HG02798 (cell line): ENCODE results near the gene AGO1.

ENCODE experiments used
- ATAC-seq: cut with Tn5 transposase; IDR thresholded peaks from one replicate; pipeline ENCODE4 v1.9.1; 2021; ENCODE audit warnings: mild to moderate bottlenecking; ENCODE audit not compliant: unreplicated experiment, poor library complexity

Gene AGO1

DNA sequence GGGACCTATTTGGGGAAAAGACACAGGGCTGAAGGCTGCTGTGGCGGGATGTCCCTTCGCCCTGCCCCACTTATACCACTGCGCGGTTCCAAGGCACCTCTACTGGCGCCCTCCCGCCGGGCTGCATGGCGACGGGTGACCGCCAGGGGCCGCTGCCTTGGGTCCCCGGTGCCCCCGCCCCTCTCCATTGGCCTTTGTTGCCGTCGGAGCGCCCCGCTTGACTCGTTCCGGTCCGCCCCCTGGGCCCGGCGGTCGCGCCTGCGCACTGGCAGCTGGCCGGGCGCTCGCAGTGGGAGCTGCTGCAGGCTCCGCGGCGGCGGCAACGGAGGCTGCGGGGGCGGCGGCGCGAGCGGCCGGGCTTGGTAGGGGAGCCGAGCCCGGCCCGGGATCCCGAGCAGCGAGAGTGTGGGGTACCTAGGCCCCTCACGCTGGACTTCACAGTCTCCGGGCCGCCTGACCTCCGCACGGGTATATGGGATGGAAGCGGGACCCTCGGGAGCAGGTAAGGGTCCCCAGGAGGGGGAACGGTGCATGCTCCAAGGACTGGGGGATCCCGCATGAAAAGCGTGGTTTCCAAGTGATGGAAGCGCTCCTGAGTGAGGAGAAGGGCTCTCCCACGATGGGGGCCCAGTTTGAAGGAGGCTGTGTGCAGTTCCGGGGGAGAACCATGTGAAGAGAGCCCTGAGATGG, at the start of gene AGO1:
AGO1 (plus strand) TSS at position 265 of the 690 bp plus-strand sequence; CDS start at position 478, 213 bp downstream.
- peak; percentile 89 for ATAC-seq

DNA sequence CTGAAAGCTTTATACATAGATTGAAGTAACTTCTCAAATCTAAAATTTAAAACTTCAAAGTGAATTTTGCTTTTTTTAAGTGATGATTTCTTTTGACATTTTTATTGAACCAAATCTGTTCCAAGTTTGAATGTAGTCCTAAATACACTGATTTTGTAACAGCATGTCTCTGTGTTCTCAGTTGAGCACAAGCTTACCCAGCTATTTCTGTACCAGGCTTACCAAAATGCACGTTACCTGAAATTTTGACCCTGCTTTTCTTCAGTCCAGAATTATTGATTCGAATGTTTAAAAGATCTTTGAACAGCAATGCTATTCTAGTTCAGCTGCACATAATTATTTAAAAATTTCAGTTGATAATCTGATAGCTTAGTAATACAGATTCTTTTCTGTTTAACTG, 49.6 kb upstream of the AGO1 start:
- ATAC-seq: no peak

DNA sequence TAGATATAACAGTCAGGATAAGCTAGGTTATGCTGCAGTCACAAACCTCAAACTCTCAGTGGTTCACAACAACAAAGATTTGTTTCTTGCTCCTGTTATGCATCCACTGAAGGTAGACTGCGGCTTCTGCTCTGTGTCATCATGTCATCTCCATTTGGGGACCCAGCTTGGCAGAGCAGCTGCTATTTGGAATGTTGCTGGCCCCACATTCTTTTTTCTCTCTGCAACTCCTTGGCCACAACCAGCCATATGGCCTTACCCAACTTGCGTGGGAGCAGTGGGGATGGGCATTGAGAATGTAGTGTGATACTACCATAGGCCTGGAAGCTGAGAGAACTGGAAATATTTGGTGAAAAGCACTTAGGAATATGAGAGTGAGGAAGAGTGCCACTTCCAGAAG, 48.8 kb upstream of the AGO1 start:
- no peak for ATAC-seq

DNA sequence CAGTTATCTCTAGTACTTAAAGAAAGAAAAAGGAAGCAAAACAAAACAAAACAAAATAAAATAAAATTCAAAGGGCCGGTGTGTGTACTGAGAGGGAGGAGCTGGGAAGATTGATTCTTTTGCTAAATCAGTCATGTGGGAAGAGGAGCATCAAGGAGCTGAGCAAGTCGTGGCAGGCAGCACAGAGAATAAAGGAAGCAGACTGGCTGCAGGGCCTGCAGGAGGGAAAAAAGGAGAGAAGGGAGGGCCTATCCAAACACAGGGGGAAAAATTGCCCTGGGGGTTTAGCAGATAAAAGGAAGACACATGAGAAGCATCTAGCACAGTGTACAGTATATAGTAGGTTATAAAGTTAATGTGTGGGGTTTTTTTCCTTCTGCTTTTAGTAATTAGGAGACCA, 47.6 kb upstream of the AGO1 start:
- ATAC-seq: no peak

DNA sequence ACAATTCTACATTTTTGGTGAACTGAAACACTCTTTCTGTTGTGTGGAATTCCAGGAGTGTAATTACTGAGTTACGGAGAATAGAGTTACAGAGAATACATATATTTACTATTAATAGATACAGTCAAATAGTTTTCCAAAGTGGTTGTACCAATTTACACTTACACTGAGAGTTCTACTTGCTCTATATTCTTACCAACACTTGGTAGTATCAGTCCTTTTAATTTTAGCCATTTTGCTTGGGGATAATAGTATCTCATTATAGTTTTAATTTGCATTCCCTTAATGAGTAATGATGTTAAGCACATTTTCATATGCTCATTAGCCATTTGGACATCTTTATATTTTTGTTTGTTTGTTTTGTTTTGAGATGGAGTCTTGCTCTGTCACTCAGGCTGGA, 46.3 kb upstream of the AGO1 start:
- no peak for ATAC-seq

DNA sequence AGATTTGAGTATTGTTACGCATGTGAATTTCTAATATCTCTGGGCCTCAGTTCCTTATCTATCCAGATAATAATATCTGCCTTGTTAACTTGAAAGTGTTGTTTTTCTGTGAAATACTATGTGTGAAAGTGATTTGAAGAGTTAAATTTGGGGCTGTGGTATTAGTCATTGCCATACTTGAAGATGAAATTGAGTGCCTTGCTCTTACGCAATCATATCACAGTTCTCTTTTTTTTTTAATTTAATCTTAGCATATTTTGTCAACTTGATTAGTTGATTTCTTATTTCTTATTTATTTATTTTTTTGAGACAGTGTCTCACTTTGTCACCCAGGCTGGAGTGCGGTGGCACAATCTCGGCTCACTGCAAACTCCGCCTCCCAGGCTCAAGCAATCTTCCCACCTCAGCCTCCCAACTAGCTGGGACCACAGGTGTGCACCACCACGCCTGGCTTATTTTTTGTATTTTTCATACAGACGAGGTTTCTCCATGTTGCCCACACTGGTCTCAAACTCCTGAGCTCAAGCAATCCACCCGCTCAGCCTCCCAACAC, 44.2 kb upstream of the AGO1 start:
- no peak for ATAC-seq

DNA sequence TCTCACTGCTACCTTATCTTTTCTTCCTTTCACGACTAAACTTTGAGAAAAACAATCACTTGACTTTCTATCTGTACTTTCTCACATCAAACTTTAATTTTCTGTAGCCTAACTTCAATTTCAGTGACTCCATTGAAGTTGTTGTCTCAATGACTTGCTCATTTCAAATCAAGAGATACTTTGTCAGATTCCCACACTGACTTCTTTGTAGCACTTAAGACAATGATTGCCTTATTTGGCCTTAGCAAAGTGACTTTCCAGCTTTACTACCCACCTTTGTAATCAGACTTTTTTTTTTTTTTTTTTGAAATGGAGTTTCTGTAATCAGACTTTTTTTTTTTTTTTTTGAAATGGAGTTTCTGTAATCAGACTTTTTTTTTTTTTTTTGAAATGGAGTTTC, 38.2 kb upstream of the AGO1 start:
- no peak for ATAC-seq

DNA sequence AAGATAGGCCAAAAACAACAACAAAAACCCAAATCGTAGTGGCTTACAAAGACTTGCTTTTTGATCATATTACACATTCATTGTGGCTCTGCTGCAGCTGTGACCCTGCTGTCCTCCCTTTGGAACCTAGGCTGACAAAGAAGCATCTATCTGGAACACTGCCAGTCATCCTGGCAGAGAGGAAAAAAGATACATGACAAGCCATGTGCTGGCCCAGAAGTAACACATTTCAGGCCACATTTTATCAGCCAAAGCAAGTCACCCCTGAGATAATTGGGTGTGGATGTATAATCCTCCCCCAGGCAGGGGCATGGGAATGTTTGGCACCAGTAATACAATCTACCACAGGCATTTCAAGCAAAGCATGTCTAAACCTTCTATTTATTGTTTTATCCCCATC, 37.2 kb upstream of the AGO1 start:
- no peak for ATAC-seq

DNA sequence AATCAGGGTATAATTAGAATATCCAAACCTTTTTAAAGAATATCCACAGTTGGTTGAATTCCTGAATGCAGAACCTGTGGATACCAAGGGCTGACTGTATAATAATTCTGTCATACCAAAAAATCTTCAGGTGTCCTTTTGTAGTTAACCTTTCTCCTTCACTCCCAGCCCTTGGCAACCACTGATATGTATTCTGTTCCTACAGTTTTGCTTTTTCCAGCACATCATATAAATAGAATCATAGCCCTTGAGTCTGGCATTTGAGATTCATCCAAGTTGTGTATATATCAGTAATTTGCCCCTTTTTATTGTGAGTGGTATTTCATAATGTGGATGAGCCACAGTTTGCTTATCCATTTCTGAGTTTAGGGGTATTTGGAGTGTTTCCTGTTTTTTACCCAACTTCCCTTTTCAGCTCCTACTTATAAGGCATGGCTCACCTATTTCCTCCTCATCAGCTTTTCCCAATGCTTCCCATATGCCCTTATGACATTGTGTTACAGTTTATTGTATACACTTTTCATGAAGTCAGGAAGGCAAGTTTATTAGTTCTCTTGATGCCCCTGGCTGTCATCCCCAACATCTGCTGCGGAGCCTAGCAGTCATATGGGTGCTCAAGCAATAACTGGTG, 35.0 kb upstream of the AGO1 start:
- ATAC-seq: no peak

DNA sequence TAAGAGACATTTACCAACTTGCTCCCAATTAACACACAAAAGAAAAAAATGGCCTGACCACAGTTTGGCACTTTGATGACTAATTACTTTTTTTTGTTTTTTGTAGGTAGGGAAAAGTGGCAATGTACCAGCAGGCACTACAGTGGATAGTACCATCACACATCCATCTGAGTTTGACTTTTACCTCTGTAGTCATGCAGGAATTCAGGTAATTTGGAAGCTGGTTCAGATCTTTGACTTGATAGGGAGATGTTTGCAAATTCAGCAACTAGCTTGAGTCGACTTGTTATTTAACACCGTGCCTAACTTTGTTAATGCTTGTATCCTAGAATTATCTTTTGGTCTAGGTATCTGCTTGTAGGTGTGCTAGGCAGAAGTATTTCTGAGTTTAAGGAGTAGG, 33.0 kb upstream of the AGO1 start:
- ATAC-seq: no peak

DNA sequence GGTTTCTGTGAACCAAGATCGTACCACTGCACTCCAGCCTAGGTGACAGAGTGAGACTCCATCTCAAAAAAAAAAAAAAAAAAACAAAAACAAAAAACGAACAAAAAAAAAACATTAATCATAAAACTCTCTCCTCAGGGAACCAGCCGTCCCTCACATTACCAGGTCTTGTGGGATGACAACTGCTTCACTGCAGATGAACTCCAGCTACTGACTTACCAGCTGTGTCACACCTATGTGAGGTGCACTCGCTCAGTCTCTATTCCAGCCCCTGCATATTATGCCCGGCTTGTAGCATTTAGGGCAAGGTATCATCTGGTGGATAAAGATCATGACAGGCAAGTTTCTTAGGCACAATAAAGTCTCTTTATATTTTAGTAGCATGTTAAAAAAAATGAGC, 32.3 kb upstream of the AGO1 start:
- ATAC-seq: no peak

DNA sequence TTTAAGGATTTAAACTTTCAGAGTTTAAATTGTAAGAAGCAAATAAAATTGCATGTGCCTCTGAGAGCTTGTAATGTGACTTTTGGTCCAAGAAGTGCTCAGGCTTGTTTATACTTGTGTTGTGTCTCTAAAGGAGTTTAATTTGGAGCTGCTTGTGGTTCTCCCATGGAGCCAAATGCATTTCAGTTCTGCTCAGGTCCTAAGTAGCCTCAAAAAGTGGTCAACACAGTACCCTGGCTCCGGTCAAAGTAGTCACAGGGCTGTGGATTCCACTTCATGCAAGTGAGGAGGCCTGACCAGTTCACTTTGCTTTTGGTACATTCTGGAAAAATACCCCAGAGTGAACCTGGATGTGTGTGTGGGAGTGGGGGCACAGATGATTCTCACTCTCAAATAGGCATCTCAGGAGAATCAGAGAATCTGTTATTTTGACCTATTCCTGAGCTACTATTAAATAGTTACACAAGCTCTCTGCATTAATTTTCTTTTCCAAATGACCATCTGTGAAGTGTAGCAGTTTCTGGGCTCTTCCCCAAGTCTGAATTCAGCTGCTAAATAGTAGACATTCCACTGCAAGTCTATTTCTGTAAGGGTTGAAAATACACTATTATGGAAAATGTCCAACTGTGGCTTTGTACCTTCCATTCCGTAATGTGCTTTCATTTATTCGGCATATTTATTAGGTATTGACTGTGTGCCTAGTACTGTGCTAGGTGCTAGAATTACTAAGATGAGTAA, 31.7 kb upstream of the AGO1 start:
- no peak for ATAC-seq

DNA sequence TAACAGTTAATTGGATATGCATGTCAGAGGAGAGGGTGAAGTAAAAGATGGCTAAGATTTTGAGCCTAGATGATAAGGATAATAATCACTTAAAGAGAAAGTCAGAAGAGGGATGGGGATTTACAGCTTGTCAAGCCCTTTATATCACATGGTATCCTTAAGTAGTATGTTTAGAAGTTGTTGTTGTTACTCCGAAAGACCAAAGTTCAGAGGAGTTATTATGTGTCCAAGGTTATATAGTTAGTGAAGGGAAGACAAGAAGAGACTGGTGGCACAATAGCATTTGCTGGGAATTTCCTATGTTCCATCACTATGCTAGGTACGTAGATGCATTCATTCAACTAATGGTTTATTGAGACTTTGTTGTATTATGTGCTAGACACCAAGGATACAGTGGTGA, 30.8 kb upstream of the AGO1 start:
- no peak for ATAC-seq

DNA sequence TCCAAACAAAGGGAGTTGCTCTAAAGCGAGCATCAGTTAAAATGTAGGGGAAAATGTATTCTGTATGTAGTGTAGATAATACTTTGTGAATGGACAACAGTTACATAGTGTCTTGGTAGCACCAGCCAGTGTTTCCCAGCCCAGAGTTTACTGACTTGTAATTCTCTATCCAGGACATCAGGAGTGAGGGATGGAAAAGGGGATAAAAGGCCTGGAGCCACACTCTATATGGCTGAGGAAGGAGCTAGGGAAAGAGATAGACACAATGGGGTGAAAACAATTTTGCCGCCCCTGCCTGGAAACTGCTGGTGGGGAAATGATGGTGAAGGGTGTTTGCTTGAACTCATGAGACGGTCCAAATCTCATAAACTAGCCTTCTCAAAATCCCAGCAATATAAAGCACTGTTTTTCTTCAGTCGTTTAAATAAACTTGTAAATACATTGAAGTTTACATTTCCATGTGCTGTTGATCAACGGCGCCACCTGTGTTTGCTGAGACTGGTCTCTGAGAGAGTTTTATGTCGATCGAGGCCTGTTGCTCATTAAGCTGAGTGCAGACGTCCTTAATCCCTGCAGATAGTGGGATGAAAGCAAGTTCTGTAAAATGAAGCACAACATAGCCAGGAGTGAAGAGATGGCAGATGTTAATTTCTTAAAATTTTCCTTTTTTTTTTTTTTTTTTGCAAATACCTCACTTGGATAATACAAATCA, 27.9 kb upstream of the AGO1 start:
- ATAC-seq: no peak

DNA sequence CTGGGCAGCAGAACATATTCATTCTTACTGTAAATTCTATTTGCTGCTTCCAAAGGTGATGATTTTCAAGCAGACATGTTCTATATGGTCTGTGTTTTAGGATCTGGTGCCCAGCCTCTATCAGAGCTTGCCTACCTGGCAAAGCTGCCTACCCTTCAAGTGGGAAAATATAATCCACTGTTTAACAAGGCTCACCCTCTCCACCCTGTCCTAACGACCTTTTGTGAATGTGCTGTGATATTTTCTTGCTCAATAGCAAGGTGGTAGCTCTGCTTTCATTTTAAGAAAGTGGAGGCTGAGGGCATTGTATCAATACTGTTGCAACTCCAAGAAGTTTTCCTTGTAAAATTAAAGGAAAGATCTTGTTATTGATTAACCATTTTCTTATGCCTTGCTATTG, 26.0 kb upstream of the AGO1 start:
- no peak for ATAC-seq

DNA sequence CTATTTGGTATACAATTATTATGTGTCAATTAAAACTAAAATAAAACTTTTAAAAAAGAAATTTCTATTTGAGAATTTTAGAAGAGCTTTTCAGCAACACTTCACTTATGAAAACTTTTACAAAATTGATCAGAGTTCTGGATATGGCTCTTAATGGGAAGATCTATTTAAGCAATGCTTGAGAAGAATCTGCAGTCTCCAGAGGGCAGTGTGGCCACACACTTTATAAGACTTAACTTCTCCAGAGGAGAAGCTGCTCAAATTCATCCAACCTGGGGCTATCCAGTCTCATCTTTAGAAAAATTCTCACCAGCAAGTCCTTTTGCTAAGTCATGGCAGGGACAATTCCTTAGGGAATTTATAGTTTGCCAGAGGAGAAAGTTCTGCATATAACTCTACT, 25.2 kb upstream of the AGO1 start:
- ATAC-seq: no peak

DNA sequence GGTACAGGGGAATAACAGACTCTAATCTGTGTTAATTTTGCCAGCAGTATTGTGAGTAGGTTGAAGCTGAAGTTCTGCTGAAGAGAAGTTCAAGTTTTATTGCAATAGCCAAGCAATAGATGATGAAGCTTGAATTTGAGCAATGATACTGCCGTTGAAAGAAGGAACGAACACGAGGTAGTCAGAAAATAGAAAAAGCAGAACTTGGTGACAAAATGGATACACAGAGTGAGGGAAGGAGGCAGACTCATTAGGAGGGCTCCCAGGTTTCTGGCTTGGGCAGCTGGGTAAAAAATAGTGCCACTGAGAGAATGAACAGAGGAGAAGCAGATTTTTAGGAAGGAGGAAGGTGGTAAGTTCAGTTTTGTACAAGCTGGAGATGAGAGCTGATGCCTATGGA, 22.3 kb upstream of the AGO1 start:
- no peak for ATAC-seq

DNA sequence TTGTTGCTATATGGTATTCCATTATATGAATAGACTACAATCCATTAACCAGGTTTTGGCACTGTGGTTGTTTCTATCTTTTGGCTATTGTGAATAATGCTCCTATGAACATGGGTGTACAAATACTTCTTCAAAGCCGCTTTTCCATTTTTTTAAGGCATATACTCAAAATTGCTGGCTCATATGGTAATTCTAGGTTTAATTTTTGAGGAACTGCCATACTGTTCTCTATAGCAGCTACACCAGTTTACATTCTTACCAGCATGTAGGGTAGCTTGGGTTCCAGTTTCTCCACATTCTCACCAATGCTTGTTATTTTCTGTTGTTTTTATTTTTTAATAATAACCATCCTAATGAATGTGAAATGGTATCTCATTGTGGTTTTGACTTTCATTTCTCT, 19.9 kb upstream of the AGO1 start:
- no peak for ATAC-seq

DNA sequence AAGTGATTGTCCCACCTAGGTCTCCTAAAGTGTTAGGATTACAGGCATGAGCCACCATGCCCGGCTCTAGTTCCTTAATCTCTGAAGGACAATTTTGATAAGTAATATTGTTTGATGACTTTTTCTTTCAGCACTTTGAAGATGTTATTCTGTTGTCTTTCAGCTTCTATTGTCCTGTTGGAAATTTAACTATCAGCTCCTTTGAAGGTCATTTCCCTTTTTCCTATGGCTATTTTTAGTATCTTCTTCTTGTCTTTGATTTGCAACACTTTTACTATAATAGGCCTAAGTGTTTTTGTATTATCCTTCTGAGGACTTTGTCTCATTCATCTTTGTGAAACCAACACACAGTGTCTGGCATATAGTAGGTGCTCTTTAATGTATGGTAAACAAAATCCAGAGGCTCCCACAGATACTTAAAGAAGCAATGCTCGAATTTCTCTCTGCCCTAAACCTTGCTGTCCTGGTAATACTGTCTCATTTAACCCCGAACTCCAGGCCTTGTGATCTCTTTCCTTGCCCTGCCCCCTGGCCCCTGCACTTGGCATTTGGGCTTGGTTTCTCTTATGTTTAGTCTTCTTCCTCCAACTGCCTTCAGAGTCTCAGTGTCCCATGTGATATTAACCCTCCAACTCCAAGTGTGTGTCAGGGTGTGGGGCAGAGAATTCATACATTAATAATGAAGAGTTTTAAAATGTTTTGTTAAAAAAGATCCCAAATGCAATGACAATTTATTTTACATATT, 19.0 kb upstream of the AGO1 start:
- ATAC-seq: no peak

DNA sequence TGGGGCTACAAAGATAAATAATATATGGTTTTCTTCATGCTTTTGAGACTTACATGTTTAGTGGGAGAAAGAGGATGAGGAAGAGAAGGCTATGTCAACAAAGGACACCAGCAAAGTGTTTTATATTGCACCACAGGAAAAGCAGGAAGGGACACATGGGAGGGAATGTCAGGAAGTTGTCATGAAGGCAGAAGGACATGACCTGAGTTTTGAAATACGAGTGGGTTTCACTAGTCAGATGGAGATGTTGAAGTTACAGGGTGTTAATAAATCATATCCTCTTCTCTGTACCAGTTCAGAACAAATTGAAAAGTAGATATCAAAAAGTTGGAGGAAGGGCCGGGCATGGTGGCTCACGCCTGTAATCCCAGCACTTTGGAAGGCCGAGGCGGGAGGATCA, 18.2 kb upstream of the AGO1 start:
- no peak for ATAC-seq
